Peyer's patch (tissue), 4 donors: ENCODE data around the gene FN1.

Experiments used
- POLR2A ChIP-seq, 2 donors: fragments of 450-650 bp; IDR thresholded peaks; one replicate each; pipeline ENCODE4 v1.5.1; 2017; ENCODE audit warnings: antibody characterized with exemption in 2 of 2, mild to moderate bottlenecking in 2 of 2, moderate library complexity in 2 of 2
- TF ChIP-seq, protein P1 (sequence below), 6 experiments: fragments of 450-650 bp in 4 of 6; fragments of 200-600 bp in 2 of 6; sonication (generic) in 1 of 6; IDR thresholded peaks; one replicate each; pipeline ENCODE4 v1.5.1; 2017 to 2019; ENCODE audit warnings: antibody characterized with exemption in 6 of 6, mild to moderate bottlenecking in 3 of 6, moderate library complexity in 1 of 6

GRCh38 chr2:215397632-215398341, 38.1 kb downstream of the FN1 start:
- TF ChIP-seq, protein P1, sequence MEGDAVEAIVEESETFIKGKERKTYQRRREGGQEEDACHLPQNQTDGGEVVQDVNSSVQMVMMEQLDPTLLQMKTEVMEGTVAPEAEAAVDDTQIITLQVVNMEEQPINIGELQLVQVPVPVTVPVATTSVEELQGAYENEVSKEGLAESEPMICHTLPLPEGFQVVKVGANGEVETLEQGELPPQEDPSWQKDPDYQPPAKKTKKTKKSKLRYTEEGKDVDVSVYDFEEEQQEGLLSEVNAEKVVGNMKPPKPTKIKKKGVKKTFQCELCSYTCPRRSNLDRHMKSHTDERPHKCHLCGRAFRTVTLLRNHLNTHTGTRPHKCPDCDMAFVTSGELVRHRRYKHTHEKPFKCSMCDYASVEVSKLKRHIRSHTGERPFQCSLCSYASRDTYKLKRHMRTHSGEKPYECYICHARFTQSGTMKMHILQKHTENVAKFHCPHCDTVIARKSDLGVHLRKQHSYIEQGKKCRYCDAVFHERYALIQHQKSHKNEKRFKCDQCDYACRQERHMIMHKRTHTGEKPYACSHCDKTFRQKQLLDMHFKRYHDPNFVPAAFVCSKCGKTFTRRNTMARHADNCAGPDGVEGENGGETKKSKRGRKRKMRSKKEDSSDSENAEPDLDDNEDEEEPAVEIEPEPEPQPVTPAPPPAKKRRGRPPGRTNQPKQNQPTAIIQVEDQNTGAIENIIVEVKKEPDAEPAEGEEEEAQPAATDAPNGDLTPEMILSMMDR (IDR thresholded peaks at IDR 0.05): no peak
- no peak for TF ChIP-seq POLR2A (IDR thresholded peaks at IDR 0.05)
